ENCODE results near the gene PLCB1. TPM values are rescaled to one million over a fixed set of nuclear protein-coding genes. Genes with fewer than 3 reads are reported as not detected.

PLCB1 gene
- total RNA-seq, 4 donors from 2014 or later = 13.5 to 110 (median 30.4) TPM

DNA sequence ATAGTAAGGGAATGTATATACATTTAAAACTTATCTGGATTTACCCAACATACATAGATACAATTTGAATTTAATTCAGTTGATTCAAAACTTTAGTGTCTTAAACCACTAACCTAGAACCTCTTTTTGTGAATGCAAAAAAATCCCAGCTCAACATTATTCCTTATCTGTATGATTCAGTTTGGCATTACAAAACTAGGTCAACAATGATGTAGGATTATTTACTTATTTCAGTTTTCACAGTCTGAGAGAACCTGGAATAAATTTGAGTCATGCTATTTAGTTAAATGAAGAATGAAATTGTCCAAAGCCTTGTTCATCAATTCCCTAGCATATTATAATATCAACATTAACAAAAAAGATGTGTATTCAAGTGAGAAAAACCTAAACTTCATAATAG is 7.4 kb upstream of the PLCB1 start:
- Histone ChIP-seq H3K4me3 (no peak overlapping the region), H3K4me1 (no peaks in the 10 kb centered on the region), H3K9me3 (no peaks in the 10 kb centered on the region), H3K36me3 (no peaks in the 10 kb centered on the region), H3K27me3 (no peaks in the 10 kb centered on the region), H3K27ac (no peak overlapping the region)
- TF ChIP-seq, protein P1, sequence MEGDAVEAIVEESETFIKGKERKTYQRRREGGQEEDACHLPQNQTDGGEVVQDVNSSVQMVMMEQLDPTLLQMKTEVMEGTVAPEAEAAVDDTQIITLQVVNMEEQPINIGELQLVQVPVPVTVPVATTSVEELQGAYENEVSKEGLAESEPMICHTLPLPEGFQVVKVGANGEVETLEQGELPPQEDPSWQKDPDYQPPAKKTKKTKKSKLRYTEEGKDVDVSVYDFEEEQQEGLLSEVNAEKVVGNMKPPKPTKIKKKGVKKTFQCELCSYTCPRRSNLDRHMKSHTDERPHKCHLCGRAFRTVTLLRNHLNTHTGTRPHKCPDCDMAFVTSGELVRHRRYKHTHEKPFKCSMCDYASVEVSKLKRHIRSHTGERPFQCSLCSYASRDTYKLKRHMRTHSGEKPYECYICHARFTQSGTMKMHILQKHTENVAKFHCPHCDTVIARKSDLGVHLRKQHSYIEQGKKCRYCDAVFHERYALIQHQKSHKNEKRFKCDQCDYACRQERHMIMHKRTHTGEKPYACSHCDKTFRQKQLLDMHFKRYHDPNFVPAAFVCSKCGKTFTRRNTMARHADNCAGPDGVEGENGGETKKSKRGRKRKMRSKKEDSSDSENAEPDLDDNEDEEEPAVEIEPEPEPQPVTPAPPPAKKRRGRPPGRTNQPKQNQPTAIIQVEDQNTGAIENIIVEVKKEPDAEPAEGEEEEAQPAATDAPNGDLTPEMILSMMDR (IDR thresholded peaks at IDR 0.05) = no peak
- no peak for TF ChIP-seq POLR2A (IDR thresholded peaks at IDR 0.05)
- no peak for DNase-seq
- intact Hi-C loops (cut with DNase I; ENCODE audit: low total_unique reads) = no loop called here

DNA sequence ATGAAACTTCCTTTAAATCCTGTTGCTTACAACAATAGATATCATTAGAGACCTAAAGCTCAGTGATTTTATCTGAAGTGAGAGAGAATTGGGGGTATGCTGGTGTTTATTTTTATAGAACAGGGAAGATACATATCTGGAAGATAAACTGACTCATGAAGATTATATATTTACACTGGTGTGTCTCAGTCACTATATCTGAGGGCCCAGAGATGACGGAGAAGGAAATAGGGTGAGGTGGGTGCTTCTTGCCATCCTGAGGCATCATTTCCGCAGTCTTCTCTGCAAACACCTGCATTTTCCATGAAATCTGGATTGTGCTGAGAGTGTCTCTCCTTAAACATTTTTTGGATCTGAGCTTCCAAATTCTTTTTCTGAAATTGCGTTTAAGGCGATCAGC is 5.9 kb upstream of the PLCB1 start:
- no peak overlapping the region for H3K4me3 ChIP-seq
- no peaks in the 10 kb centered on the region for H3K9me3 ChIP-seq
- intact Hi-C loops (cut with DNase I; ENCODE audit: low total_unique reads) = no loop called here
- DNase-seq = no peak
- TF ChIP-seq POLR2A (IDR thresholded peaks at IDR 0.05) = no peak
- TF ChIP-seq, protein P1 (IDR thresholded peaks at IDR 0.05) = no peak
- no peaks in the 10 kb centered on the region for H3K27me3 ChIP-seq
- no peak overlapping the region for H3K27ac ChIP-seq
- no peaks in the 10 kb centered on the region for H3K36me3 ChIP-seq
- H3K4me1 ChIP-seq = no peaks in the 10 kb centered on the region

DNA sequence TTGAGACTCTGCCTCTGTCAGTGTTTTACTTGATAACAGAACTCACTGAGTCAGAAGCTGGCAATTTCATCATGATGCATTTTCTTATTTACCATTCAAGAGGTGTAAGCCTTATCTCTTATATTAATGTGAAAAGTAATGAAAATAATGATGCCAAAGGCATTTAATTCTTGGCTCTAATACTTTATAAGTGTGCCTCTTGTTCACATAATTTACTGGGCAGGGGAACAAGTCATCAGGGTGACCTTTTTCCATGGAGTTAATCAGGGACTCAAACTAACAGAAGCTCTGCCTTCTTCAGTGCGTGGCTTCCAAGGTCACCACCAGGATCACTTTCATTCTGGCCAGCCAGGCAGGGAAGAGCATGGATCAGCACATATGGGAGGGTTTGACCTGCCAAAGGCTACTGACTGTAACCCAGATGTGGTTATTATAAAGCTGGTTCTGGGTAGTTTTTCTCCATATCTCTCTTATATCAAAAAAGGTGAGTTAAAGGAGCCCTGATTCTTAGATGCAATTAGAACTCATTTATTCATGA is 5.2 kb upstream of the PLCB1 start:
- H3K4me1 ChIP-seq = no peaks in the 10 kb centered on the region
- H3K27me3 ChIP-seq = no peaks in the 10 kb centered on the region
- intact Hi-C loops (cut with DNase I; ENCODE audit: low total_unique reads) = no loop called here
- DNase-seq = no peak
- no peak for TF ChIP-seq POLR2A (IDR thresholded peaks at IDR 0.05)
- TF ChIP-seq, protein P1 (IDR thresholded peaks at IDR 0.05) = no peak
- H3K27ac ChIP-seq = no peak overlapping the region
- no peak overlapping the region for H3K4me3 ChIP-seq
- H3K9me3 ChIP-seq = no peaks in the 10 kb centered on the region
- no peaks in the 10 kb centered on the region for H3K36me3 ChIP-seq

DNA sequence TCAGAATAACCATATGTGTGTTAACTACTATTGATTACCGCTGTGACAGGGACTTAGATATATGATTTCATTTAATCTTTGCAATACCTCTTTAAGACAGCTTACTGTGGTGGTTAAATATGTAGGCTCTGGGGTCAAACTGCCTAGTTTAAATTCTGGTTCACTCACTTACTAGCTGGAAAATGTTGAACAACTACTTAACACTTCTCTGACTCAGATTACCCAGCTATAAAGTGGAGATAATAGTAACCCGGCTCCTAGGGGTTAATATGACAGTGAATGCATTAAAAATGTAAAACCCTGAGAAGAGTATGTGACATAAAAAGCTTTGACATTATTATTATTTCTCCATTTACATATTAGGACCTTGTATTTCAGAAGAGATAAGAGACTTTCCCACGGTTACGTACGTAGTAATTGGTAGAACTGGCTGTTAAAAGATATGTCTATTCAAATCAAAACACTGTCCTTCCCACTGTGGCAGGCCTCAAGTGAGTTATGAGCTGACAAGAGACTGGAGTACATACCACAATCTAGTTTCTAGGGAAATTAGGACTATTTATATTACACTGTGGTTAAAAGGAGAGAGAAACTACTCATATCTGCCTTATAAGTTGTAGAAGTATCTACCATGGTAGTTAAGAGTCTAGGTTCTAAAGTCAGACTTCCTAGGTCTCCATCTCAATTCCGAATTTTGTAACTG is 4.4 kb upstream of the PLCB1 start:
- H3K4me3 ChIP-seq = no peak overlapping the region
- no peak for DNase-seq
- H3K27ac ChIP-seq = no peak overlapping the region
- H3K4me1 ChIP-seq = no peaks in the 10 kb centered on the region
- H3K9me3 ChIP-seq = no peaks in the 10 kb centered on the region
- intact Hi-C loops (cut with DNase I; ENCODE audit: low total_unique reads) = no loop called here
- no peaks in the 10 kb centered on the region for H3K36me3 ChIP-seq
- TF ChIP-seq, protein P1 (IDR thresholded peaks at IDR 0.05) = no peak
- TF ChIP-seq POLR2A (IDR thresholded peaks at IDR 0.05) = no peak
- H3K27me3 ChIP-seq = no peaks in the 10 kb centered on the region

DNA sequence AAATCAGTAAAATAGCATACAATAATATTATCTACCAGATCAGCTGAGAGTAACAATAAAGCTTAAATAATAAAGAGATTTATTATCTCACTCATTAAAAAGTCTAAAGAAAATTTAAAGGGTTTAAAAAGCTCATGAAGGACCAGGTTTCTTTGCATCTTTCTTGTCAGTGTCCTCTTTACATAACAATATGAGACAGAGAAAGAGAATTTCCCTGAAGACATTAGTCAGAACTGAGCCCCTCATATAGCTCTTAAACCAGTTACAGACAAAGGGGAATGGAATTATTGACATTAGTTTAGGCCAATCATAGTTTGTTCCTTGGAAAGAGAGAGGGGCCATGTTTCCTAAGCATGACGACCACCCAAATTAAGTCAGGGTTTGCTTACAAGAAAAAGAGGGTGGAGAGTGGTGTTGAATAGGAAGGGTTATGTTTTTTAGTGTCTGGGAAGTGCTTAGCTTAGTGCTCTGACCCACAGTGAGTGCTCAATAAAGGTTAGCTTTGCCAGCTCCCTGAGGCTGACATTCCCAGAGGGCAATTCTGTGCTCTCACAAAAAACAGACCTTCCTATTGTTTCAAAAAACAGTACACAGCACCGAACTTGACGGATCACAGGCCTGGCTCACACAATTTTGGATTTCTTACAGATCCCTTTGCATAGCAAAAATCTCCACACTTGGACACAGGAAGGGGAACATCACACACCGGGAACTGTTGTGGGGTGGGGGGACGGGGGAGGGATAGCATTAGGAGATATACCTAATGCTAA is 3.6 kb upstream of the PLCB1 start:
- Histone ChIP-seq H3K36me3 (no peaks in the 10 kb centered on the region), H3K4me3 (no peak overlapping the region), H3K4me1 (no peaks in the 10 kb centered on the region), H3K27me3 (no peaks in the 10 kb centered on the region), H3K9me3 (no peaks in the 10 kb centered on the region), H3K27ac (no peak overlapping the region)
- TF ChIP-seq, protein P1 (IDR thresholded peaks at IDR 0.05) = no peak
- TF ChIP-seq POLR2A (IDR thresholded peaks at IDR 0.05) = no peak
- DNase-seq = no peak
- intact Hi-C loops (cut with DNase I; ENCODE audit: low total_unique reads) = no loop called here

All from uterus (tissue), 4 donors.